Erythroblast (primary cell): Measurements from ENCODE around the gene C22orf23.

Experiments used
- DNase-seq, 2 experiments: peaks; one replicate each; lab custom pipeline; 2025; lab: John Stamatoyannopoulos, UW
- GATA1 ChIP-seq: IDR thresholded peaks from 2 replicates; pipeline ENCODE4 v1.6.1; 2011; ENCODE audit warnings: low read depth, mild to moderate bottlenecking, control low read depth, low read length, moderate library complexity
- POLR2A ChIP-seq: IDR thresholded peaks from 2 replicates; pipeline ENCODE4 v1.6.1; 2011; ENCODE audit warnings: mild to moderate bottlenecking, low read length

Gene C22orf23

GRCh38 chr22:37932821-37933578 is 20.4 kb downstream of the C22orf23 start:
- TF ChIP-seq POLR2A, result no peak
- no peak for TF ChIP-seq GATA1
- no peak for DNase-seq

DNA sequence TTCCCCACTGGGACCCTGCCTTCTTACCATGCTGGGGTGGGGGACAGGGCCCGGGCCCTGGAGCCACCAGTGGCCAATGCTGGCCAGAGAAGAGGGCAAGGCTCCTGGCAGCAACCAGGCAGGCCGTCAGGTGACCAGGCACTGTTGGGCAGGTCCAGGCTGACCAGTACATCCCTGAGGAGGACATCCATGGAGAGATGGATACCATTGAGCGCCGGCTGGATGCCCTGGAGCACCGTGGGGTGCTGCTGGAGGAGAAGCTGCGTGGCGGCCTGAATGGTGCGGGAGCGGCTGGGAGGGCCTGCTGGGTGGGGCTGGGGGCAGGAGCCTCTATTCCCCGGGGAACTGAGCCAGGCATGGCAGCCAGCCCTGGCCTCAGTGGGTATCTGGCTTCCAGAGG is 21.0 kb downstream of the C22orf23 start:
- TF ChIP-seq GATA1 (no peak), POLR2A (no peak)
- DNase-seq, result no peak

DNA sequence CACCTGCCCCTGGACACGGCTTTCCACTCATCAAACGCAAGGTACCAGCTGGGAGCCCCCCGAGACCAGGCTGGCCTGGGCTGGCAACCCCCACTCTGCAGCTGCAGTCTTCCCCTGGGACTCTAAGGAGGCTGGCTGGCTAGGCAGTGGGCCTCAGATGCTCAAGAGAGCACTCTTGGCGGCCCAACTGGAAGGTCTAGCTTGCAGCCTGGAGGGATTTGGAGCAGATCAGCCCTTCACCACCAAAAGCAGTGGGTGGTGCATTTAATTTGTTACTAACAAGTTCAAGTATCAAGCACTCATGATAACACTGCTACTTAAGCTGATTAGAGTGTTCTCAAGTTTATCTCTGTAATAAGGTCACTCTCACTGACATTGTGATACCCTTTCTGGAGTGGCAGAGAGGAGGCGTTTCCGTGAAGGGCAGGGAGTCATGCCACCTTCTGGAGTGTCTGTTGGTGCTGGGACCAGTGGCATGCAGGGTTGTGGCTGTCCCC is 21.5 kb downstream of the C22orf23 start:
- TF ChIP-seq GATA1 (no peak), POLR2A (no peak)
- peak in 1 of 2 experiments; percentile 32 for DNase-seq

DNA sequence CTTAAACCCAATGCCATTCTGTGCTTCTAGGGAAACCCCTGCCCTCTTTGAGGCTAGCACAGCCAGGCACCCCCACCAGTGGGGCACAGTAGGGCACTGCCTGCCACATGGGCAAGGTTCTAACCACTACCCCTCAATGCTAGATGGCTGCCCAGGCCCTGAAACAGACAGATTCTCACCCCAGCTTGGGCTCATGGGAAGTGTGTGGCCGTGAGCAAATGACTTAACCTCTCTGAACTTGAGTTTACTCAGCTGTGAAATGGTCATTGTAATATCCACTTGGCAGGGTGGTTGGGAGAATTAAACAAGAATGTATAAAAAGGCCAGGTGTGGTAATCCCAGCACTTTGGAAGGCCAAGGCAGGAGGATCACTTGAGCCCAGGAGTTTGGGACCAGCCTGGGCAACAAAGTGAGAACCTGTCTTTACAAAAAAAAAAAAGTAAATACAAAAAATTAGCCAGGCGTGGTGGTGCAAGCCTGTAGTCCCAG is 22.4 kb downstream of the C22orf23 start:
- TF ChIP-seq POLR2A (no peak), GATA1 (no peak)
- DNase-seq, result no peak

GRCh38 chr22:37930270-37930951 is 23.0 kb downstream of the C22orf23 start:
- peak; percentile 32 to 54 for DNase-seq
- TF ChIP-seq GATA1 (no peak), POLR2A (no peak)

DNA sequence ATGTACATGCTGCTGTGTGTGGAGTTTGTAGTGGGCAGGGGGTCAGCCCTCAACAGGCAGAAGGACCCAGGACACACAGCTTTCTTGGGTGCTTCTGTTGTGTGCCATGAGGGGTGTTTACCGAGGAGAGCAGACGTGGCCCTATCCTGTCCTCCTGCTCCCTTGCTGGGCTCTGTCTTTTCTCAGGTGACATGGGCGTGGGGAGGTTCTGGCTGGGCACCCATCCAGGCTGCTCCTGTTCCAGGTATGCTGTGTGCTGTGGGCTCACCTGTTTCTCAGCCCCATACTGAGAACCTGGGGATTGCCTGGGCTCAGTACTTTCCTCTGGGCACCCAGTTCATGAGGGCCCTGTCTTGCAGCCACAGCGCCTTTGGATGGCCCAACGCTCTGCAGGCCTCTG is 24.0 kb downstream of the C22orf23 start:
- TF ChIP-seq GATA1, result no peak
- no peak for TF ChIP-seq POLR2A
- DNase-seq, result no peak

DNA sequence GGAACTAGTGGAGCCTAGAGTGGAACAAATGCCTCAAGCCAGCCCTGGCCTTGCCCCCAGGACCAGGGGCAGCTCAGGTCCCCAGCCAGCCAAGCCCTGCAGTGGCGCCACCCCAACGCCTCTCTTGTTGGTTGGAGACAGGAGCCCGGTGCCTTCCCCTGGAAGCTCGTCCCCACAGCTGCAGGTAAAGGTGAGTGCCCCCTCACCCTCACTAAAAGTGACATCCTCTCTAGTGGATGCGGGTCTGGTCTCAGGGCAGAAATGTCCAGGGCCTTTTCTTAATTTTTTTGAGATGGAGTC is 25.8 kb downstream of the C22orf23 start:
- DNase-seq, result no peak
- no peak for TF ChIP-seq POLR2A
- TF ChIP-seq GATA1, result no peak

- DNase-seq, result peak; percentile 66 to 82
- TF ChIP-seq POLR2A (no peak), GATA1 (no peak)
Measured at GRCh38 chr22:37926771-37927636, 26.4 kb downstream of the C22orf23 start.

- no peak for DNase-seq
- no peak for TF ChIP-seq POLR2A
- TF ChIP-seq GATA1, result no peak
Measured at GRCh38 chr22:37926358-37926757, 27.0 kb downstream of the C22orf23 start.

- DNase-seq, result no peak
- no peak for TF ChIP-seq POLR2A
- no peak for TF ChIP-seq GATA1
Measured at GRCh38 chr22:37925767-37926166, 27.6 kb downstream of the C22orf23 start.

- no peak for TF ChIP-seq POLR2A
- no peak for TF ChIP-seq GATA1
- no peak for DNase-seq
Measured at GRCh38 chr22:37925330-37925729, 28.1 kb downstream of the C22orf23 start.

- no peak for DNase-seq
- no peak for TF ChIP-seq GATA1
- TF ChIP-seq POLR2A, result no peak
Measured at GRCh38 chr22:37924386-37925065, 28.9 kb downstream of the C22orf23 start.

DNA sequence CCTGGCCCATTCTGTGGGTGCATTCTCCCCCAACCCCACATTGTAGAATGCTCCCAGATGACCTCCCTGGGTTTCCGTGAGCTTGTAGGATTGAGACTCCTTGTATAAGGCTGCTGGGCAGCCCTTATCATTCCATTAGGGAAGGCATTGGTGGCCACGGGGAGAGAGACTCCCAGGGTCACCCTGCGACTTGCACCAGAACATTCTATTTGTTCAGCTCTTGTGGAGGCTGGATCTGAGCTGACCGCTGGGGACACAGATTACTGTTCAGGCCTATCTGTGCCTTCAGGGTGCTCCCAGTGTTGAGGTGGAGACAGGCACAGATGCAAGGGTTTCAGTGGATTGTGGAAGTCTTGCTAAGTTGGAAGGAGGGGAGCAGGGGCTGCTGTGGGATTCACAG is 29.5 kb downstream of the C22orf23 start:
- no peak for TF ChIP-seq POLR2A
- TF ChIP-seq GATA1, result no peak

DNA sequence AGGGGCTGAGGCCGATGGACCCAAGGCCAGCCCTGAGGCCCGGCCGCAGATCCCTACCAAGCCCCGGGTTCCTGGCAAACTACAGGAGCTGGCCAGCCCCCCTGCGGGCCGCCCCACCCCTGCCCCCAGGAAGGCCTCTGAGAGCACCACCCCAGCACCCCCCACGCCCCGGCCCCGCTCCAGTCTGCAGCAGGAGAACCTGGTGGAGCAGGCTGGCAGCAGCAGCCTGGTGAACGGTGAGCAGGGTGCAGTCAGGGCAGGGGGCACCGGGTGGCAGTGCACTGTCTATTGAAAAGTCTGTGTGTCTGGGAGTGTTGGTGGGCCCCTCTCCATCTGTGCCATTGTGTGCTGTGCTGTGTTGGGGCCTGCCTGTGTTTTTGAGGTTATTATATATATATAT is 31.2 kb downstream of the C22orf23 start:
- no peak for DNase-seq
- no peak for TF ChIP-seq GATA1
- TF ChIP-seq POLR2A, result no peak

More for the DNA sequence above, 29.5 kb downstream of the C22orf23 start:
- no peak for DNase-seq
